Fibroblast of villous mesenchyme (primary cell): ENCODE data around the gene LSM7. TPM values are rescaled to one million over a fixed set of nuclear protein-coding genes. Genes with fewer than 3 reads are reported as not detected.

ENCODE experiments used
- DNase-seq: peaks from one replicate; pipeline ENCODE4 v3.0.0-alpha.2; 2010; ENCODE audit warnings: low read depth
- H3K4me3 ChIP-seq: 2 replicates; pipeline ENCODE4 v1.5.1; 2011; ENCODE audit warnings: low read depth, mild to moderate bottlenecking, low read length
- CTCF ChIP-seq: IDR thresholded peaks from 2 replicates; pipeline ENCODE4 v1.5.1; 2012; ENCODE audit warnings: low read depth, mild to moderate bottlenecking, low read length; ENCODE audit not compliant: insufficient read depth
- total RNA-seq: library from RNA; depleted of rRNA; stranded (reverse); fragments of >200 nt; gene quantifications from 2 replicates; pipeline ENCODE4 v1.2.3, GENCODE V29; 2012

LSM7 gene
- total RNA-seq, 1 donor: 78.2 TPM

GRCh38 chr19:2336528-2337328, 8.3 kb upstream of the LSM7 start:
- no peak for DNase-seq
- TF ChIP-seq CTCF: no peak
- H3K4me3 ChIP-seq: no peak overlapping the region

GRCh38 chr19:2335848-2336247, 7.5 kb upstream of the LSM7 start:
- DNase-seq: no peak
- H3K4me3 ChIP-seq: no peak overlapping the region
- no peak for TF ChIP-seq CTCF

GRCh38 chr19:2334986-2335846, 6.8 kb upstream of the LSM7 start:
- DNase-seq: no peak
- TF ChIP-seq CTCF: no peak
- no peak overlapping the region for H3K4me3 ChIP-seq

GRCh38 chr19:2334426-2334825, 6.0 kb upstream of the LSM7 start:
- TF ChIP-seq CTCF: no peak
- H3K4me3 ChIP-seq: no peak overlapping the region
- no peak for DNase-seq

- TF ChIP-seq CTCF: no peak
- no peak overlapping the region for H3K4me3 ChIP-seq
- DNase-seq: no peak
These were observed 5.4 kb upstream of the LSM7 start for GRCh38 chr19:2333807-2334211.

GRCh38 chr19:2333027-2333806, 4.8 kb upstream of the LSM7 start:
- TF ChIP-seq CTCF: no peak
- H3K4me3 ChIP-seq: no peak overlapping the region
- DNase-seq: no peak
